Right atrium auricular region (tissue), 2 donors: ENCODE data around the gene TTLL11. TPM values are rescaled to one million over a fixed set of nuclear protein-coding genes. Genes with fewer than 3 reads are reported as not detected.

Experiments
- DNase-seq: peaks from one replicate; pipeline ENCODE4 v3.0.0-alpha.2; 2019; ENCODE audit warnings: low spot score
- H3K27ac ChIP-seq, 2 donors: fragments of 200-600 bp; sonication (generic); 1 replicate in 1 of 2; 2 replicates in 1 of 2; pipeline ENCODE4 v1.5.1; 2016 to 2019
- H3K27me3 ChIP-seq, 2 donors: fragments of 200-600 bp; sonication (generic); one replicate each; pipeline versions ENCODE4 v1.5.1 to v1.6.0; 2017 to 2019
- H3K36me3 ChIP-seq: fragments of 200-600 bp; sonication (generic); one replicate; pipeline ENCODE4 v1.5.1; 2016
- H3K4me1 ChIP-seq, 2 donors: fragments of 200-600 bp; sonication (generic); one replicate each; pipeline versions ENCODE4 v1.5.1 to v1.6.0; 2017 to 2019
- H3K4me3 ChIP-seq, 2 donors: fragments of 200-600 bp; sonication (generic); 1 replicate in 1 of 2; 2 replicates in 1 of 2; pipeline ENCODE4 v1.5.1; 2017 to 2019; ENCODE audit warnings: mild to moderate bottlenecking in 1 of 2, moderate library complexity in 1 of 2
- H3K9me3 ChIP-seq, 2 donors: fragments of 200-600 bp; sonication (generic); one replicate each; pipeline ENCODE4 v1.5.1; 2019
- total RNA-seq, 2 donors: library from RNA; depleted of rRNA; stranded (reverse); fragments of >200 nt; gene quantifications; one replicate each; pipeline ENCODE4 v1.1.0, GENCODE V29; 2016
- TF ChIP-seq, protein P1 (sequence below), 2 donors: fragments of 200-600 bp; sonication (generic); IDR thresholded peaks; one replicate each; pipeline ENCODE4 v1.5.1; 2019; ENCODE audit warnings: antibody characterized with exemption in 2 of 2

Gene TTLL11
- total RNA-seq, 2 donors from 2014 or later, result 5.9 to 7.8 TPM

DNA sequence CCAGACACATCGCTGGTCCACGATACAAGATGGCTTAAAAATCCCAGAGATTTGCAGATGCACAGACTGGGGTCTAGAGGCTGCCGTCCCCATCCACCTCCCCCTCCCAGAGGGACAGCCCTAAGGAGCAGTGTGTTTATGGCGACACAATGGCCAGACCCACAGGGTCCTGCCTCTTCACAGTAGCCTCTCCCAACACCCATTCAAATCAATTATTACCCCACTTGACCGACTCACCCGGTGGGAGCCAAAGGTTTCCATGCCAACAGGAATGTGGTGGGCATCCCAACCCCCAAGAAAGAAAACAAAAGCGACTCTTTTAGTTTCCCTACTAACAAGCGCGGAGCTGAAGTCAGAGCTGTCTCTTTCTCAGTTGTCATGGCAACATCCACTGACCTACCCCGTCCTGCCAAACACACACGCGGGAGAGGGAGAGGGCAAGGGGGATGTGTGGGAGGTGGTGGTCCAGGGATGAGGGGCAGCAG lies 209.0 kb downstream of the TTLL11 start:
- DNase-seq, result no peak
- H3K9me3 ChIP-seq, result no peaks in the 10 kb centered on the region
- TF ChIP-seq, protein P1, sequence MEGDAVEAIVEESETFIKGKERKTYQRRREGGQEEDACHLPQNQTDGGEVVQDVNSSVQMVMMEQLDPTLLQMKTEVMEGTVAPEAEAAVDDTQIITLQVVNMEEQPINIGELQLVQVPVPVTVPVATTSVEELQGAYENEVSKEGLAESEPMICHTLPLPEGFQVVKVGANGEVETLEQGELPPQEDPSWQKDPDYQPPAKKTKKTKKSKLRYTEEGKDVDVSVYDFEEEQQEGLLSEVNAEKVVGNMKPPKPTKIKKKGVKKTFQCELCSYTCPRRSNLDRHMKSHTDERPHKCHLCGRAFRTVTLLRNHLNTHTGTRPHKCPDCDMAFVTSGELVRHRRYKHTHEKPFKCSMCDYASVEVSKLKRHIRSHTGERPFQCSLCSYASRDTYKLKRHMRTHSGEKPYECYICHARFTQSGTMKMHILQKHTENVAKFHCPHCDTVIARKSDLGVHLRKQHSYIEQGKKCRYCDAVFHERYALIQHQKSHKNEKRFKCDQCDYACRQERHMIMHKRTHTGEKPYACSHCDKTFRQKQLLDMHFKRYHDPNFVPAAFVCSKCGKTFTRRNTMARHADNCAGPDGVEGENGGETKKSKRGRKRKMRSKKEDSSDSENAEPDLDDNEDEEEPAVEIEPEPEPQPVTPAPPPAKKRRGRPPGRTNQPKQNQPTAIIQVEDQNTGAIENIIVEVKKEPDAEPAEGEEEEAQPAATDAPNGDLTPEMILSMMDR (IDR thresholded peaks at IDR 0.05), result no peak
- H3K4me3 ChIP-seq, result no peak overlapping the region
- no peaks in the 10 kb centered on the region for H3K36me3 ChIP-seq
- no peak overlapping the region for H3K27ac ChIP-seq
- peaks cover 0 to 12% of the 10 kb centered on the region in 2 donors for H3K4me1 ChIP-seq
- H3K27me3 ChIP-seq, result no peaks in the 10 kb centered on the region

DNA sequence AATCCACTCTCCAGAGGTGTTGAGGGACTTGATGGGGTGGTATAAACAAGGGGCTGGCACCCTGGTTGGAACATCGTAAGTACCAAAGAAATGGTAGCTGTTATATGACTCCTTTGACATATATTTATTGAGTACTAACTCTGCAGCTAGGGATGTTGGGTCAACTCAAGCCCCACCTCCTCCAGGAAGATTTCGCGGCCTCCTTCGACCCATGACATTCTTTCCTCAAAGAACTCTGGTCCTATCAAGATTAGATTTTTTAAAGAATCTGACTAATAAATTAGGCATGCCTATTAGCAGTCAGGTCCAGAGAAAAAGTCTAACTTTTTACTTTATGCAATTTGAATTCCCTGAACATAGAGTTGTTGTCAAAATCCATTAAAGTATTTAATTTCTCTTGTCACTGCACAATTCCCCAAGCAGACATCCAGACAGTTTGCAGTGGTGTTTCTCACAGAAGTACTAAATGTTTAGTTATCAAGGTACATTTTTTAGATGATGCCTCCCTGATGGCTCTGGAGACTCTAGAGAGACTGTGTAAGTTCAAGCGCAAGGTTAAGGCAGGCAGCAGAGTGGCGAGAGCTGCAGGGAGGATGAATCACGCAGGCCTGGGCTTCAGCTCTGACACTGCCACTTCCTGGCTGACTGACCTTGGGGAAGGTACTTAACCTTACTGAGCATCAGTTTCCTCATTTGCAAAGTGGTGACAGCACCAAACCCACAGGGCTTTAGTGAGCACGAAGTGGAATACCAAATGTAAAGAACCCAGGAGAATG lies 209.6 kb downstream of the TTLL11 start:
- Histone ChIP-seq H3K4me1 (peaks cover 0 to 12% of the 10 kb centered on the region in 2 donors), H3K27ac (no peak overlapping the region), H3K36me3 (no peaks in the 10 kb centered on the region), H3K4me3 (no peak overlapping the region), H3K27me3 (no peaks in the 10 kb centered on the region), H3K9me3 (no peaks in the 10 kb centered on the region)
- TF ChIP-seq, protein P1 (IDR thresholded peaks at IDR 0.05), result no peak
- DNase-seq, result no peak

DNA sequence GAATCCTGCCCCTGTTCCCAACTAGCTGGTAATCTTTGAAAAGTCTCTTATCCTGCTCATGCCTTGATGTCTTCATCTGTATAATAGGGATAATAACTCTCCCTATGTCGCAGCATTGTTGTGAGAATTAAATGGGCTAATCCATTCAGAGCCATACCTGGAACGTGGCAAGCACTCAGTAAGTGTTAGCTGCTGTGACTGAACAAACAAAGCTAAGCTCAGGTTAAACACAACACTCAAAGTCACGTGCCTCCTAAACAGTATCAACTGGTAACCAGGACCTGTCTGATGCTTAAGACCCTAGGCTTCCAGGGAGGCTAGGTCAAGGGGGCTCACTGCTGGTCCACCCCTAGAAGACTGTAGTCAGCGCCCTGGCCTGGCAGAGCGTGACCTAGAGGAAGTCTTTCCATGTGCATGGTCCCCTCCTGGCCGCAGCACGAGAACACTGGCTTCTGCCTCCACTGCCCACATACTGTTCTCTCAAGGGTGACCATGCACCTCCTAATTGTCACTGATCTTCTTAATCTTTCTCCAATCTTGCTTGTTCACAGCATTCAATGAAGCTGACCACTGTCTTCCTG lies 211.1 kb downstream of the TTLL11 start:
- TF ChIP-seq, protein P1 (IDR thresholded peaks at IDR 0.05), result no peak
- Histone ChIP-seq H3K36me3 (no peaks in the 10 kb centered on the region), H3K4me1 (no peaks in the 10 kb centered on the region), H3K27ac (no peak overlapping the region), H3K4me3 (no peak overlapping the region), H3K27me3 (no peaks in the 10 kb centered on the region), H3K9me3 (no peaks in the 10 kb centered on the region)
- no peak for DNase-seq

DNA sequence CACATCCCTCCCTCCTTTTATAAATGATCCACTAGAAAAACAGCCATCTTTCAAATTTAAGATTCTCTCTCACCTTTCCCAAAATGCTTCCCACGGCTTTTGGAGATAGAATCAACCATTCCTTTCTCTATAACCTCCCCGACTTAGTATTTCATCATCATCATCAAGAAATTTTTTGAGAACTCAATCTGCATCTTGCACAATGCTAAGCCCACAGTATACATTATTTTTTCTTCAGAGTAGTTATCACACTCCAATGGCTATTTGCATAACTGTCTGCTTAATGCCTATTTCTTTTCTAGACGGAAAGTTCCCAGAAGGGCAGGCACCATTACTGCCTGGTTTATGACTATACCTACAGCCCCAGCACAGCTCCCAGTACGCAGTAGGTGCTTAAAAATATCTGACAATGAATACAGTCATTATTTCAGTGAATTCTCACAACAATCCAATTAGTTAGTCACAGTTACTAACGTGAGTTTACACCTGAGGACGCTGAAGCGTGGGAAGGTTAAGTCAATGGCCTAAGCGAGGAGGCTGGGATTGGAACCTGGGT lies 212.7 kb downstream of the TTLL11 start:
- Histone ChIP-seq H3K27me3 (no peaks in the 10 kb centered on the region), H3K36me3 (no peaks in the 10 kb centered on the region), H3K9me3 (no peaks in the 10 kb centered on the region), H3K4me3 (no peak overlapping the region), H3K4me1 (no peaks in the 10 kb centered on the region), H3K27ac (no peak overlapping the region)
- DNase-seq, result no peak
- TF ChIP-seq, protein P1 (IDR thresholded peaks at IDR 0.05), result no peak

DNA sequence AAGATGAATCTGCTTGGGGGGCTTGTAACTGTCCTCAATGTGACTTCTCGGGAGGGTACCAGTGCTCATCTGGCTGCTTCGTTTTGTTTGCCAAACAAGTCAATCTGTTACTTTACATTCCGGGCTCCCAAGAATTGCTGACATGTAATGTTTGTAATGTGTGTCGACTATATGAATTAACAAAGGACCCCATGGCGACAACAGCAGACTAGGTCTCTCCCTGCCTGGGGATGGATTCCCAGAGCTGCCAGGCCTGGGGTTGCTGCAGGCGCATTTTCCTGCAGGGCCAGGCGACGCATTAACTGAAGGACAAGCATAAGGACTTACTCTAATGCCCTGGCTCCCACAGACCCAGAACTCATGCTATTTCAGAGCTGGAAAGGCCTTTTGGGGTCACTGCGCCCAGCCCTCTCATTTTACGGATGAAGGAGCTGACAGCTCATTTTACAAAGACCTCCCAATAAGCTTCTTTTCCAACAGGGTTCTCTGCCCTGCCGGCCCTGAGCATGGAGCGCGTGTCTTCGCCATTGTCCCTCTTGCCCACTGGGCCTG lies 214.8 kb downstream of the TTLL11 start:
- TF ChIP-seq, protein P1 (IDR thresholded peaks at IDR 0.05), result no peak

More for the DNA sequence above, 214.8 kb downstream of the TTLL11 start:
- Histone ChIP-seq H3K4me1 (no peaks in the 10 kb centered on the region), H3K27ac (no peak overlapping the region), H3K27me3 (no peaks in the 10 kb centered on the region), H3K9me3 (no peaks in the 10 kb centered on the region), H3K4me3 (no peak overlapping the region), H3K36me3 (no peaks in the 10 kb centered on the region)
- no peak for DNase-seq
